NCI-H345 (cell line): ENCODE measurements around the gene OR2Z1.

Experiments
- DNase-seq: peaks from one replicate; lab custom pipeline; 2025; lab: John Stamatoyannopoulos, UW

OR2Z1 gene, protein sequence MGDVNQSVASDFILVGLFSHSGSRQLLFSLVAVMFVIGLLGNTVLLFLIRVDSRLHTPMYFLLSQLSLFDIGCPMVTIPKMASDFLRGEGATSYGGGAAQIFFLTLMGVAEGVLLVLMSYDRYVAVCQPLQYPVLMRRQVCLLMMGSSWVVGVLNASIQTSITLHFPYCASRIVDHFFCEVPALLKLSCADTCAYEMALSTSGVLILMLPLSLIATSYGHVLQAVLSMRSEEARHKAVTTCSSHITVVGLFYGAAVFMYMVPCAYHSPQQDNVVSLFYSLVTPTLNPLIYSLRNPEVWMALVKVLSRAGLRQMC

DNA sequence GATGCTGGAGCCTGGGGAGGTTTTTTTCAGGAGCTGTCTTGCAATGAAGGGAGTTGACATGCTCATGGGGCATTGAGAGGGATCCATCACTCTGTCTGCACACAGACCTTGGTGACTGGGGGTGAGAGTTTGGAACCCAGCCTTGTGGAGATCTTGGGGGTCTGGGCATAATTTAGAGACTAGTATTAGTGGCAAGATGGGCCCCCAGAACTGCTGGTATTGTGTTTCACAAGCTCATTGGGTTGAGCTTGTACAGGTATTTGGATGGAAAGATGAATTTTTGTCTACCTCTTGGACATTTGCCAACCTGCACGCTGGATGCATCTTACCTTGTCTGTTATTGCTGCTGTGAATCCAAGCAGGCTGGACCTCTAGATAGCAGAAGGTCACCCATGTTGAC lies at the start of gene OR2Z1:
OR2Z1 (plus strand) TSS at position 301 of the 400 bp plus-strand sequence. CDS start 9,395 bp downstream, outside the sequence.
- DNase-seq = no peak

DNA sequence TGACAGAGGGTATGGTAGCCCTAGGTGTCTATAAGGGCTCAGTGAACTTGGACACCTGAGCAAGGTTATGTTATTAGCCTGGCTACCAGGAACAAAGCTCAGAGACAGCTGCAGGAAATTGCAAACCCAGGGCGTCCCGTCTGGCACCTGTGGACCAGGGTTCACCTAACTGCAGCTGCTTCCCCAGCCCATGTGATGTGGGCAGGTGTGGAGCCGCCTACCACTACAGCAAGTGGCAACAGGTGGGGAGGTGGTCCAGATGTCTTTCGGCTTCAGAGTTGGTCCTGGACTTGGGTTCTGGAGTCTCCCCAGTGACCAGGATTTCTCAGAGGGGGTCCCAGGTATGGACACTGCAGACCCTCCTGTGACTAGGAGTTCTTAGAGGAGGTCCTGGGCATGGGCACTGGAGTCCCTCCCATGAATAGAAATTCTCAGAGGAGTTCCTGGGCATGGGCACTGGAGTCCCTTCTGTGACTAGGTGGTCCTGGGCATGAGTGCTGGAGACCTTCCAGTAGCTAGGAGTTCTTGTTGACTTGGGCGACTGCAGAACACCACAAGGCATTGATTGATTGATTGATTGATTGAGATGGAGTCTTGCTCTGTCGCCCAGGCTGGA lies 48.0 kb upstream of the OR2Z1 start:
- no peak for DNase-seq

DNA sequence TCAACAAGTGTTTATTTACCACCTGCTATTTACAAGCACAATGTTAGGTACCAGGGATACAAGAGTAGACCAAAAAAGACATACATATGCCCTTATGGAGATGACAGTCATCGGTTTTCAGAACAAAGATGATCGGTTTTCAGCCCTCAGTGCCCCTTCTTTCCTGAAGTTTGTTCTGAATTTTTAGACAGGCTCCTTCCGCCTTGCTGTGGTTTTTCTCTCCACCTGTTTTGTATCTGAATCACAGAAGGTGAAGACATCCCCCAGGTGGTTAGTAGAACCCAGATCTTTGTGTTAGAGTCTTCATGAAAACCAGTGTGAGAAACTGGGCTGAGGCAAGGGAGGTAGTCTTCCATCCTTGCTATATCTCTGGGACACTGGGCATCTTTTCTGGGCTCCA lies 46.4 kb upstream of the OR2Z1 start:
- no peak for DNase-seq

DNA sequence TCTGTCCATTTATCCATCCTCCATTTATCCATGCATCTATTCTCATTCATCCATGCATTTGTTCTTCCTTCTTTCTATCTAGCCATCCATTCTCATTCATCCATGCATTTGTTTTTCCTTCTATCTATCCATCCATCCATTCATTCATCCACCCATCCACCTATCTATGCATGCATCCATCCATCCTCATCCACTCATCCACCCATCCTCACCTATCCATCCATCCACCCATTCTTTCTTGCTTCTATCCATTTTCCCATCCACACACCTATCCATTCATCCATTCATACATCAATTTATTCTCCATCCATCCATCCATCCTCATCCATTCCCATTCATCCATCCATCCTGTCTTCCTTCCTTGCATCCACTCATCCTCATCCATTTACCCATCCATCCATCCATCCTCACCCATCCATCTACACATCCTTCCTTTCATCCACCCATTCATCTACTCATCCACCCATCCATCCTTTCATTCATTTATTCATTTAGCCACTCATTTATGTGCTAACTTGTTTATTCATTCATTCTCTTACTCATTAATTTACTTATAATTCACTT lies 43.1 kb upstream of the OR2Z1 start:
- no peak for DNase-seq

DNA sequence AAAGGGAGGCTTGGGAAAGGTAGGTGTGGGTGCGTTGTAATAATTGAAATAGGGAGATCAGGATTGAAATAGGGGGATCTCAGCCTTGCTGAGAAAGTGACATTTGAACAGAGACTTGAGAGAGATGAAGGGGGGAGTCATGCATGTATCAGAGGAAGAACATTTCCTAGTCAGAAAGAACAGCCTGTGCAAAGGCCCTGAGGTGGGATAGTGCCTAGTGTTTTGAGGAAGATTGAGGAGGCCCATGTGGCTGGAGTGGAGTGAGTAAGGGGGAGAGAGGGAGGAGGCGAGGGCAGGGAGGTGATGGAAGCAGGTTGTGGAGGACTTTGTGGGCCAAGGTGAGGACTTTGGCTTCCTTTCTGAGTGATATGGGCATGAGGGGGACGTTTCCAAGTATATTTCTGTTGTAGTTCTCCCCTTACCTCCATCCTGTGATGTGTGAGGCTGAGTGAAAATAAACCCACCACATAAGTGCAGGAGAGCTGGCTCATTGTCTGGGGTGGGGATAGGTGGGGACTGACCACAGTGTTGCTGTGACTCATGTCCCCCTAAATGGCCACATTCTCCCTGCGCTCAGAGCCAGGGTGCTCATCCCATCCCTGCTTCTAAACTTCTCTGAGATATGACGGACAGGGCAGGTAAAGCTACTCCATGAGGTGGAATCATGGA lies 40.6 kb upstream of the OR2Z1 start:
- DNase-seq = no peak

DNA sequence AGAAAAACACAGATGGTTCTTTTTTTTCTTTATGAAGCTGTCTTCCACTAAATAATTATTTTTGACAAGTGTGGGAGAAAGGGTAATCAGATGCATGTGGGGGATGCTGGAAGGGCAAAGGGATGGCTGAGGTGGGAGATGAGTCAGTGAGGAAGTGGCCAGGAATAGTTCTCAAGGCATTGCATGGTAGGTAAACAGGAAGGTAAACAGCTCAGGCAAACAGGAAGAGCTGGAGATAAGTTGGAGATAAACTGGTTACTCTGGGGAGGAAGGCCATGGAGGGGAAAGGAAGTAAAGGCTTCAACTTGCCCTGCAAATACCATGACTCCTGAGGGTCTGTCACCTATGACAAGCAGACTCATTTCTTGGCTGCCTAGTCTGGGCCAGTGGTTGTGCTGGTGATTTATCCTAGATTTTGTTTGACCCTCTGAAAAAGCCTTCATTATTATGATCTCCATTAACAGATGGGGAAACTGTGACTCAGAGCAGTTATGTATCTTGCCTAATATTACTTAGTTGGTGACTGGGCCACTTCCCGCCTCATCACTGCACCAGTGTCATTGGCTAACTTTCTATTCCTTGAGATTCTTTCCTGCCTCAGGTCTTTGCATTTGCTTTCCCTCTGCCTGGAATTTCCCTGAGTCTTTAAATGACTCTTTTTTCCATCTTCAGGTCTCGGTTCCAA lies 39.9 kb upstream of the OR2Z1 start:
- no peak for DNase-seq

DNA sequence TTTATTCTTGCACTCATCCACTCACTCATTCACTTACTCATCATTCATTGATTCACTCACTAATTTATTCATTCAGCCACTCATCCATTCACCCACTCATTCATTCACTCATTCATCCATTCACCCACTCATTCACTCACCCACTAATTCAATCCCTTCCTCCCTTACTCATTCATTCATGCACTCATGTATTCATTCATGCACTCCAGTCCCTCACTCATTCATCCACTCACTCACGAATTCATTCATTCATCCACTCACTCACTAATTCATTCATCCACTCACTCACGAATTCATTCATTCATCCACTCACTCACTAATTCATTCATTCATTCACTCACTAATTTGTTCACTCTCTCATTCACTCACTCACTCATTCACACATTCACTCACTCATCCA lies 39.0 kb upstream of the OR2Z1 start:
- DNase-seq = no peak

DNA sequence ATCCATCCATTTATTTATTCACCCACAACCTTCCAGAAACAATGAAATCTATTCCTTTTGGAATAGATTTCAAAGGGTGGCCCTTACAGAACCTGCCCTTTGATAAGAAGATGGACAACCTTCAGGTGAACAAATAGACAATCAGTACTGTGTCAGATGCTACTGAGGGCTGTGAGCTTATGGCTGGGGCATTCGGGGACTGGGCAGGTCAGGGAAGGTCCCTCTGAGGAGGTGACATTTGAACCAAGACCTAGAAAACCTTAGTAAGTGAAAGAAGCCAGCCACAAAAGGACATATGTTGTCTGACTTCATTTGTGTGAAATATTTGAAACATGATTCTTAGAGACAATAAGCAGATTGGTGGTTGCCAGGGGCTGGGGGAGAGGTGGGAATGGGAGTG lies 38.5 kb upstream of the OR2Z1 start:
- DNase-seq = no peak

DNA sequence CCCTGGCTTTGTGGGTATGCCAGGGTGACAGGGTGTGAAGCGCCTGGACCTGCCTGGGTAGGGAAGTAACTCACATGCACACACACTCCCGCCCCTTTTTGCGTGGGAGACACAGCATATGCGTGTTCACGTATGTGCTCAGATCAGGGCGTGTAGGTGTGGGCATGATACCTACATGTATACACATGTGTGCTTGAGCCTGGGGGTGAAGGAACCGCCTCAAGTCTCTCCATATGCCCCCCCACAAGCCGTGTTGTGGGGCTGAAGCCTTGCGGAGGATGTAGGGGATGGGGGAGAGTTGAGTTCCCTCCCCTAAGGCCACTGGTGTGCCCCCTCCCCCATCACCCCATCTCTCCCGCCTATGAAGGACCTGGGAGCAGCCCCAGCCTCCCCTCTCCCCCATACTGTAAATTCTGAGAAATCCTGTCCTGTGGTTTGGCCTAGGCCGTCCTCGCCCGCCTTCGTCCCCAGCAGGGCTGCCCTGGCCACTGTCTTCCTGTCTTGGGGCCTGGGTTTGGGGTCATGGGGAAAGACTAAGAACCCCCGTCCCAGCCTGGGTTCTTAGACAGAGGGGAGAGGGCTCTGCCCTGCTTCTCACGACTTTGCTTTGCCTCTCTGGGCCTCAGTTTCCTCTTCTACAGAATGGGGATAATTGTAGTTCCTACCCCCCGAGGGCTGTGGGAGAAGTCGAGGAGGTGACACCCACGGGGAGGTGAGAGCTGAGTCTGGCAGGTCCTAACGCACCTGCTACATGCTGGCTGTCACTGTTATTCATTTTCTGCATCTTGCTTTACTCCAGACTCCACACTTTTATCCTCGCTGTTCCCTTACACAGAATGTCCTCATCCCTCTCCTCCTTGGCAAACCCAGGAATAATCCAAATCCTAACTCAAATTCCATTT lies 37.2 kb upstream of the OR2Z1 start:
- DNase-seq = no peak

DNA sequence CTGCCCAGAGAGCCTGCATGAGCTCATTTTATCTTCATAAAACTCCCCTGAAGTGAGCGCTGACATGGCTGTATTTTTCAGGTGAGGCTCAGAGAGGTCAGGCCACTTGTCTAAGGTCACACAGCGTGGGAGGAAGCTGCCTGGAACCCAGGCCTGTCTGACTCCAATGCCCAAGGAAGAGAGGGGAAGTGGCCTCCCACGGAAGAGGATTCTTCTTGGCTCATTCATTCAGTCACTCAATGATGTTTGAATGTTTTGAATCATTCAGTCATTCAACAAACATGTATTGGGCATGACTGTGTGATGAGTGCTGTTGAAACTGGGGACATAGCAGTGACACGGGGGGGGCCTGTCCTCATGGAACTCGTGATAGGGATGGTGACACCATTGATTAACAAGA lies 34.9 kb upstream of the OR2Z1 start:
- DNase-seq = no peak

DNA sequence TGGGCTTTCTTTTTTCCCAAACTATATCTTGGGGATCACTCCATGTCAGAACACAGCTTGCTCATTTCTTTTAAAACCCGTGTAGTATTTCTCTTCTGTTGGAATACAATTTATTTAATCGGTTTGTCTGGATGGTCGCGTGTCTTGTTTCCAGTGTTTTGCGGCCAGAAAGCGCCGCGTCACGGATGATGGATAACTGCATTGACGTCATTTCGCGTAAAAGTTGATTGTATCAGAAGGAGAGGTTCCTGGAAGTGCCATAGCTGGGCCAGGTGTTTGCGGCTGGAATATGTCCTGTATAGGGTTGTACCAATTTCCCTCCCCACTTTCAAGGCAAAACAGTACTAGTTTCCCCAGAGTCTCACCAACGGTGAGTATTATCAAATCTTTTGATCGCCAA lies 32.5 kb upstream of the OR2Z1 start:
- no peak for DNase-seq

DNA sequence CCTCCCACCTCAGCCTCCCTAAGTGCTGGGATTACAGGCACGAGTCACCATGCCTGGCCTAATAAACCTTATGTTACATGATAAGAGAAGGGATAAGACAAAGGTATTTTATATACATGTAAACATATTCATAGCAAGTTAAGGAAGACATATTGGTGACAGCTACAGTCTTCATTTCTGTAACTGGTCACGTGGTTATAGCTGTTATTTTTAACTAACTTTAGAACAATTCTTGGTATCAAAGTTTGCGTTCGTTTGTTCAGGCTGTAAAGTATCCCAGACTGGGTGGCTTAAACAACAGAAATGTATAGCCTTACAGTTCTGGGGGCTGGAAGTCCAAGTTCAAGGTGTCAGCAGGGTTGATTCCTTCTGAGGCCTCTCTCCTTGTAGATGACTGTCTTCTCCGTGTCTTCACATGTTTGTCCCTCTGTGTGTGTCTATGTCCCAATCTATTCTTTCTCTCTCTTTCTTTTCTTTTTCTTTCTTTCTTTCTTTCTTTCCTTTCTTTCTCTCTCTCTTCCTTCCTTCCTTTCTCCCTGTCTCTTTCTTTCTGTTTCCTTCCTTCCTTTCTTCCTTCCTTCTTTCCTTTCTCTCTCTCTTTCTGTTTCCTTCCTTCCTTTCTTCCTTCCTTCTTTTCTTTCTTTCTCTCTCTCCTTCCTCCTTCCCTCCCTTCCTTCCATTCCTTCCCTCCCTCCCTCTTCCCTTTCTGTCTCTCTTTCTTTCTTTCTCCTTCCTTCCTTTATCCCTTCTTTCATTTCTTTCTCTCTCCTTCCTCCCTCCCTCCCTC lies 30.5 kb upstream of the OR2Z1 start:
- no peak for DNase-seq

DNA sequence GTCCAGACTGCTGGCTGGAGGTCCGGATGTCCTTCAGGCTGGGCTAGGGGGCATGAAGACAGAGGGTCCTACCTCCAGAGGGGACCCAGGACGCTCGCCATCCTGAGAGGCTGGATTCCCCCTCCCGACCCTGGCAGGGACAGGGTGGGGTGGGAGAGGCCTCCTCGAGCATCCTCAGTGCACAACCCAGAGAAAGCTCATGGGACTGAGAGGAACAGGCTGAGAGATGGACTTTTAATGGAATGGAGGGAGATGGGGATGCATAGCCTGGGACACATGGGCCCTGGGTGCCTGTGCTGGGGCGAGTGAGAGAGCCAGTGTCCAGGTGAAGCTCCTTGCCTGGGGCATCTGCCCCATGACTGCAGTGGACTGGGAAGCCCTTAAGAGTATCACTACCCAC lies 25.9 kb upstream of the OR2Z1 start:
- no peak for DNase-seq

DNA sequence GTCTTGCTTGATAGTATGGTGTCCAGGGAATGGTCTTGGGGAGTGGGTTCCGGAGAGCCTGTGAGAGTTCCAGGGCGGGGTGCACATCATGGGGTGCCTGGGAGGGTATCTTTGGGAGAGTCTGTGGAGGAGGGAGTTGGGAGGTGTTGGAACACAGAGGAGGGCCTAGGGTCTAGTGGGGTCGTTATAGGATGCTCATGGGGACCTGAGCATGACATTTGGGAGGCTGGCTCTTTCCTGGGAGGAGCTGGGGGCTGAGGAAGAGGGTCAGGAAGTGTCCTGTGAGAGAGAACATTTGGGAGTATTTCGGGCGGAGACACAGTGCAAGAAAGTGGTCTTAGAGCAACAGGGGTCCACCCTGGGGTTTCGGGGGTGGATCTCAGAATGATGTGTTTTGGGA lies 25.5 kb upstream of the OR2Z1 start:
- no peak for DNase-seq

DNA sequence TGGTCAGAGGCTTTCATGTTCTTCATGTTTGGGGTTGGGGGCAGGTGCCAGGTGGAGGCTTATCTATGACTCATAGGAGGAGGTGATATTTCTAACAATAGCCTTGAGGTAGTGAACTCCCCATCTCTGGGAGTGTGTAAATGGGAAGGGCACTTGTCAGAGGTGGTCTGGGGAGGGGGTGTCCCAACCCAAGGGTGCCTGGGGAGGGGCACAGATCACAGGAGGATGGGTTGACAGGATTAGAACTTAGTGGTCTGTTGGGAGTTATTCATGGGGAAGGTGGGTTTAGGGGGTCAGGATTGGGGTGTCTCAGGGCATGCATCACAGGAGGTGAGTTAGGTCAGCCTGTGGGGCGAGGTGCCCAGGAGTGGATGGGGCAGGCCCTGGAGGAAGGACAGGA lies 24.4 kb upstream of the OR2Z1 start:
- no peak for DNase-seq

DNA sequence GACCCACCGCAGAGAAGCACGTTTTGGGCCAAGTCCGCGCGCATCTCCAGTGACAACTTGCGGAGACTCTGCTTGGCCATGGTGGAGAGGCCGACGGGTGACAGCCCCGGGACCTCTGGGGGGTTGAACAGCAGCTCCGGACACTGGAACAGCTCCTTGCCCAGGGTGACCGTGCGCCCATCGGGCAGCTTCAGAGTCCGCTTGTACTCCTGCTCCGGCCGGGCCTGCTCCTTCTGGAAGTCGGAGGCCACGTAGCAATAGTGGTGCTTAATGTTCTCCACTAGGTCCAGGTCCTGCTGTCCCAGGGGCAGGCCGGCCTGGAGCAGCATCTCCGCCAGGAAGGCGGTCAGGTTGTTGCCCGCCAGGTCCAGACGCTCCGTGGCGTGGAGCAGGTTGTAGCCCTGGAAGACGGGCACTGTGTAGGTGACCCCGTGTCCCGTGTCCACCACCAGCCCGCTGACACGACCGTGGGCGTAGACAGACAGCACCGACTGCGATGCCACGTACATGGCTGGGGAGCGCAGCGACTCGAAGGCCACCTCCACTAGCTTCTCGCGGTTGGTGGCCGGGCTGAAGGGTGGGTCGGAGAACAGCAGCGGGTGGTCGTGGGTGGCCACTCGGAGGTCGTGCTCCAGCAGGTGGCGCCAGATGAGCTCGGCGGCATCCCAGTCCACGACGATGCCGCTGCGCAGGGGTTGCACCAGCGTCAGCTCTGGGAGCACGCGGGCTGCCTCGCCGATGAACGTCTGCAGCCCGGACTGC lies 23.6 kb upstream of the OR2Z1 start:
- DNase-seq = no peak

DNA sequence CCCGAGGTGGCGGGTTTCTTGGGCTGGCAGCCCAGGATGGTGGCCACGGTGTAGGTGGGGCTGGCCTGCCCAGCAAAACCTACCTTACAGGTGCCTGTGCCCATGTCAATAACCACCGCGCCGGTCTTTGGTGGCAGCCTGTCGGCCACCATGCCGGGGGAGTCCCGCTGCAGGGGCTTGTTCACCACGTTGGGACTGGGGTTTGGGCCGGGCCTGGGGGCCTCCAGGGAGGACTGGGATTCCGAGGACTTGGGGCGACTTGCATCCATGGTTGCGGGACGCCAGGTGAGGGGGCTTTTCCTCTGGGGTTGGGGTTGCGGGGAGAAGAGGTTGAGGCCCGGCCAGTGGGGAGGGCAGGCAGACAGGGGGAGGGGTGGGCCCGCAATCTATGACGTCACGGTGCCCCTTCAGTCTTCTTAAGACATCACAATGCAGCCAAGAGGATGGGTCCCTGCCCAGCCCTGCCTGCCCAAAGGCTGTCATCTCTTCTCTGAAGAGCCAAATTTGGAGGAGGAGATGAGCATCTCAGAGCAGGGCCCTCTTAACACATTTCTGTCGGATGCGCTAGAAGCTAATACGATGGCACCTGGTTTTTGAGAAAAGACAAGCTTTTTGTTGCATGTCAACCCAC lies 22.9 kb upstream of the OR2Z1 start, which contains the start of gene ACTL9:
ACTL9 (minus strand) TSS at position 363 of the 631 bp plus-strand sequence; CDS start at position 269, 94 bp downstream.
- DNase-seq = no peak

DNA sequence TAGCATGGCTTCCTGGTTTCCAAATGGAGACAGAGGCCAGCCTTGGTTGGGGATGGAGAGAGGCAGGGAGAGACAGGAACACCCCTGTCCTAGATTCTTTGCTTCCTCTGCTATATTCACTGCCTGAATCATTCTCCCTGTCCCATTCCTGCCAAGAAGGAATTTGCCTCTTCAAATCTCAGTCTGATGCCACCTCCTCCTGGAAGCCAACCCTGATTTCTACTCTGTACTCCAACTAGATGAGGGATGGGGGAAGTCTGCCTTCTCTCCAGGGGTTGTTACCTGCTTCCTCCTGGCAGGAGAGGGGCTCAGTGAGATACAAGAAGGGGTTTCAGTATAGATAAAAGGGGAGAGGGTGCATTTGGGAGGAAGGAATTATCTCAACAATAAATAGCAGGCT lies 21.5 kb upstream of the OR2Z1 start:
- DNase-seq = no peak

DNA sequence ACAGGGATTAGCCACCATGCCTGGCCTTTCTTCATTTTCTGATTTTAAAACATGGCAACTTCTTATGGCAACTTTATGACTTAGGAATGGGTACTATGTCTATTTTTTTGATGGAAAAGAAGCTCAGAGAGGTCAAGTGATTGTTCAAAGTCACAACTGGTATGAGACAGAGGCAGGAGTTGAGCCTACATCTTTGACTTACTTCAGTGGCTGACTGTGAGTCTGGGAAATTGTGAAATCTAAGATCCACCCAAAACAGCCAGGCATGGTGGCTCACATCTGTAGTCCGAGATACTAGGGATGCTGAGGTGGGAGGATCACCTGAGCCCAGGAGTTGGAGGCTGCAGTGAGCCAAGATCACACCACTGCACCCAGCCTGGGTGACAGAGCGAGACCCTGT lies 20.5 kb upstream of the OR2Z1 start:
- no peak for DNase-seq
